ENCODE results near the gene ZNF689. TPM values are rescaled to one million over a fixed set of nuclear protein-coding genes. Genes with fewer than 3 reads are reported as not detected.

The ZNF689 gene
- total and polyA plus RNA-seq, 2 of the 13 experiments (the other 11 are each of a cell fraction or from before 2014, with no cell fraction given): 9.7 to 19.5 TPM

GRCh38 chr16:30644334-30644830, 34.2 kb upstream of the ZNF689 start (continued):
- TF ChIP-seq ZSCAN20 (CRISPR knock-in tag; IDR thresholded peaks at IDR 0.05; ENCODE audit: borderline replicate concordance) (no peak), PHF8 (CRISPR knock-in tag; IDR thresholded peaks at IDR 0.05) (0 out of 2 replicates have a peak, but pooled peaks have one; percentile 21)

- H3K4me3 ChIP-seq (replicated peaks in 1 of 3; ENCODE audit: insufficient read depth in 1 of 3, low read depth in 2 of 3, low read length in 3 of 3): no peak overlapping the region
- H3K79me2 ChIP-seq (ENCODE audit: insufficient read depth, low read length): no peaks in the 10 kb centered on the region
- no peak overlapping the region for H3K9ac ChIP-seq (ENCODE audit: insufficient read depth, low read depth, low read length)
- ATAC-seq (no peak), DNase-seq (ENCODE audit: low spot score) (no peak), FAIRE-seq (no peak)
- no peaks in the 10 kb centered on the region for H3K36me3 ChIP-seq (replicated peaks in 1 of 2; ENCODE audit: control insufficient read depth in 1 of 2, insufficient read depth in 2 of 2, low read length in 2 of 2)
- intact Hi-C loops (cut with micrococcal nuclease; ENCODE audit: unreplicated experiment): no loop called here
- CTCF ChIA-PET (ENCODE audit: low intra/inter-chr PET ratio, low total read pairs): no interaction called here
- no peak overlapping the region for H2AFZ ChIP-seq (ENCODE audit: low read length)
- WGBS (ENCODE audit: low lambda C conversion rate): 18% methylated on average over 3 of the region's 3 CpGs
- peaks cover 29% of the 10 kb centered on the region for H3K4me1 ChIP-seq (ENCODE audit: insufficient read depth, low read length)
- POLR2A ChIA-PET: interaction anchor here (0.8 to 1.1 kb wide), 2 partner anchors 9 to 550 kb away, joined by 3 read pairs; partner anchors contain the start of genes PRR14 and TBX6
- H3K9me3 ChIP-seq (ENCODE audit: low read length): no peaks in the 10 kb centered on the region
- no peak overlapping the region for H3K4me2 ChIP-seq (ENCODE audit: low read depth, low read length)
- H4K20me1 ChIP-seq (ENCODE audit: insufficient read depth, low read length): no peaks in the 10 kb centered on the region
- TF ChIP-seq, protein P1, sequence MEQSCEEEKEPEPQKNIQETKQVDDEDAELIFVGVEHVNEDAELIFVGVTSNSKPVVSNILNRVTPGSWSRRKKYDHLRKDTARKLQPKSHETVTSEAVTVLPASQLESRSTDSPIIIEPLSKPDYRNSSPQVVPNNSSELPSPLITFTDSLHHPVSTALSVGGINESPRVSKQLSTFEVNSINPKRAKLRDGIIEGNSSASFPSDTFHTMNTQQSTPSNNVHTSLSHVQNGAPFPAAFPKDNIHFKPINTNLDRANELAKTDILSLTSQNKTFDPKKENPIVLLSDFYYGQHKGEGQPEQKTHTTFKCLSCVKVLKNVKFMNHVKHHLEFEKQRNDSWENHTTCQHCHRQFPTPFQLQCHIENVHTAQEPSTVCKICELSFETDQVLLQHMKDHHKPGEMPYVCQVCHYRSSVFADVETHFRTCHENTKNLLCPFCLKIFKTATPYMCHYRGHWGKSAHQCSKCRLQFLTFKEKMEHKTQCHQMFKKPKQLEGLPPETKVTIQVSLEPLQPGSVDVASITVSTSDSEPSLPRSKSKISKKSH (CRISPR knock-in tag; IDR thresholded peaks at IDR 0.05; ENCODE audit: borderline replicate concordance): no peak
- TF ChIP-seq ZNF121 (CRISPR knock-in tag; IDR thresholded peaks at IDR 0.05): peak; percentile 91
- no peak for TF ChIP-seq ZNF761 (CRISPR knock-in tag; conservative IDR thresholded peaks at IDR 0.05)
- no peak for TF ChIP-seq ZNF143 (CRISPR knock-in tag; IDR thresholded peaks at IDR 0.05)
- no peak overlapping the region for H3K27ac ChIP-seq (ENCODE audit: extremely low read length, insufficient read depth, low read length)
- in situ Hi-C loops (cut with HindIII; ENCODE audit: extremely low pct_ligation_motif_present, low pct_unique_long_range_greater_than_20kb): loop anchor here (25.0 kb wide), 1 partner anchor 554 kb away; the partner anchor contains the start of genes PPP4C, TBX6 and YPEL3
- H3K27me3 ChIP-seq (ENCODE audit: control insufficient read depth in 1 of 2, insufficient read depth in 2 of 2, low read length in 2 of 2): no peaks in the 10 kb centered on the region
- BruUV-seq (replicated peaks): no TSS peak
These were observed 31.3 kb upstream of the ZNF689 start for GRCh38 chr16:30641378-30641982.

Measured in HepG2 (cell line).